GM12864 (cell line): ENCODE results near the gene FCHSD2.
"Not testable (repeated sequence)": the region's sequence is repeated elsewhere in the genome, so short reads cannot be mapped to it uniquely, and the experiment has no call there.

Source experiments
- DNase-seq: peaks from one replicate; pipeline ENCODE4 v3.0.0-alpha.2; 2011; ENCODE audit warnings: low read depth
- H3K4me3 ChIP-seq: 2 replicates; pipeline ENCODE4 v1.5.1; 2011; ENCODE audit warnings: mild to moderate bottlenecking, low read depth, low read length, control low read depth
- CTCF ChIP-seq: IDR thresholded peaks from 2 replicates; pipeline ENCODE4 v1.5.1; 2011; ENCODE audit warnings: low read depth, mild to moderate bottlenecking, moderate library complexity, low read length, control low read depth, inconsistent platforms; ENCODE audit errors: missing control alignments

FCHSD2 gene

GRCh38 chr11:72828692-72829101, 313.4 kb downstream of the FCHSD2 start:
- DNase-seq: no peak
- H3K4me3 ChIP-seq: no peak overlapping the region
- no peak for TF ChIP-seq CTCF

- TF ChIP-seq CTCF: no peak
- DNase-seq: no peak
- H3K4me3 ChIP-seq: no peak overlapping the region
Observed at GRCh38 chr11:72828081-72828567, 314.0 kb downstream of the FCHSD2 start.

- H3K4me3 ChIP-seq, DNase-seq: not testable (repeated sequence)
Observed at GRCh38 chr11:72827656-72828055, 314.5 kb downstream of the FCHSD2 start.

GRCh38 chr11:72826942-72827480, 315.1 kb downstream of the FCHSD2 start:
- no peak for TF ChIP-seq CTCF
- DNase-seq: no peak
- no peak overlapping the region for H3K4me3 ChIP-seq

GRCh38 chr11:72826191-72826941, 315.8 kb downstream of the FCHSD2 start:
- no peak for DNase-seq
- no peak for TF ChIP-seq CTCF
- H3K4me3 ChIP-seq: no peak overlapping the region

GRCh38 chr11:72825661-72826060, 316.5 kb downstream of the FCHSD2 start:
- TF ChIP-seq CTCF: no peak
- H3K4me3 ChIP-seq: no peak overlapping the region
- DNase-seq: no peak

GRCh38 chr11:72824811-72825505, 317.2 kb downstream of the FCHSD2 start:
- no peak for DNase-seq
- no peak for TF ChIP-seq CTCF
- H3K4me3 ChIP-seq: no peak overlapping the region
